ENCODE data around the gene VAC14. TPM values are rescaled to one million over a fixed set of nuclear protein-coding genes. Genes with fewer than 3 reads are reported as not detected.

VAC14 gene
- polyA plus RNA-seq, 1 donor from 2014 or later = 48.5 TPM

- Mint-ChIP-seq H3K9me3 (no peaks in the 10 kb centered on the region), H3K27ac (no peak overlapping the region), H3K4me1 (no peaks in the 10 kb centered on the region), H3K27me3 (no peaks in the 10 kb centered on the region), H3K36me3 (peaks cover 15% of the 10 kb centered on the region), H3K4me3 (peak overlapping the region in 1 of 4 donors; percentile 39)
Observed at GRCh38 chr16:70777496-70777895, 23.5 kb downstream of the VAC14 start.

GRCh38 chr16:70775399-70775798, 25.6 kb downstream of the VAC14 start:
- Mint-ChIP-seq H3K27ac (no peak overlapping the region), H3K36me3 (peaks cover 13% of the 10 kb centered on the region), H3K4me1 (peaks cover 0 to 2% (median 0%) of the 10 kb centered on the region in 3 donors), H3K4me3 (no peak overlapping the region), H3K9me3 (no peaks in the 10 kb centered on the region), H3K27me3 (no peaks in the 10 kb centered on the region)

GRCh38 chr16:70774261-70774660, 26.7 kb downstream of the VAC14 start:
- H3K4me1 Mint-ChIP-seq = peaks cover 0 to 2% (median 0%) of the 10 kb centered on the region in 3 donors
- H3K27me3 Mint-ChIP-seq = no peaks in the 10 kb centered on the region
- peak overlapping the region in 1 of 4 donors; percentile 7 for H3K4me3 Mint-ChIP-seq
- H3K36me3 Mint-ChIP-seq = peaks cover 13% of the 10 kb centered on the region
- no peak overlapping the region for H3K27ac Mint-ChIP-seq
- no peaks in the 10 kb centered on the region for H3K9me3 Mint-ChIP-seq

- H3K27me3 Mint-ChIP-seq = no peaks in the 10 kb centered on the region
- H3K4me1 Mint-ChIP-seq = peaks cover 0 to 2% (median 0%) of the 10 kb centered on the region in 3 donors
- peak overlapping the region in 1 of 3 donors; percentile 27 for H3K27ac Mint-ChIP-seq
- peaks cover 8% of the 10 kb centered on the region for H3K36me3 Mint-ChIP-seq
- H3K9me3 Mint-ChIP-seq = no peaks in the 10 kb centered on the region
- H3K4me3 Mint-ChIP-seq = no peak overlapping the region
Observed at GRCh38 chr16:70772493-70772892, 28.5 kb downstream of the VAC14 start.

GRCh38 chr16:70770626-70771552, 30.1 kb downstream of the VAC14 start:
- Mint-ChIP-seq H3K9me3 (no peaks in the 10 kb centered on the region), H3K27ac (peak overlapping the region in 1 of 3 donors; percentile 7), H3K36me3 (peaks cover 8% of the 10 kb centered on the region), H3K4me1 (peaks cover 0 to 2% (median 0%) of the 10 kb centered on the region in 3 donors), H3K4me3 (no peak overlapping the region), H3K27me3 (no peaks in the 10 kb centered on the region)

GRCh38 chr16:70770291-70770625, 30.7 kb downstream of the VAC14 start:
- peaks cover 8% of the 10 kb centered on the region for H3K36me3 Mint-ChIP-seq

GRCh38 chr16:70769761-70770160, 31.2 kb downstream of the VAC14 start:
- Mint-ChIP-seq H3K4me3 (no peak overlapping the region), H3K9me3 (no peaks in the 10 kb centered on the region), H3K27me3 (no peaks in the 10 kb centered on the region), H3K36me3 (peaks cover 6% of the 10 kb centered on the region), H3K27ac (no peak overlapping the region), H3K4me1 (peaks cover 0 to 2% (median 0%) of the 10 kb centered on the region in 3 donors)

More at GRCh38 chr16:70770291-70770625, 30.7 kb downstream of the VAC14 start:
- Mint-ChIP-seq H3K4me3 (no peak overlapping the region), H3K27me3 (no peaks in the 10 kb centered on the region), H3K9me3 (no peaks in the 10 kb centered on the region), H3K4me1 (peaks cover 0 to 2% (median 0%) of the 10 kb centered on the region in 3 donors), H3K27ac (no peak overlapping the region)

- Mint-ChIP-seq H3K4me1 (peaks cover 0 to 2% (median 0%) of the 10 kb centered on the region in 3 donors), H3K36me3 (peaks cover 6% of the 10 kb centered on the region)
Observed at GRCh38 chr16:70769131-70769530, 31.8 kb downstream of the VAC14 start.

GRCh38 chr16:70768203-70768580, 32.8 kb downstream of the VAC14 start:
- Mint-ChIP-seq H3K27ac (peak overlapping the region in 1 of 3 donors; percentile 71), H3K9me3 (no peaks in the 10 kb centered on the region), H3K4me3 (no peak overlapping the region), H3K27me3 (no peaks in the 10 kb centered on the region), H3K4me1 (peaks cover 0 to 2% (median 0%) of the 10 kb centered on the region in 3 donors), H3K36me3 (peaks cover 4% of the 10 kb centered on the region)

More at GRCh38 chr16:70769131-70769530, 31.8 kb downstream of the VAC14 start:
- Mint-ChIP-seq H3K27ac (no peak overlapping the region), H3K27me3 (no peaks in the 10 kb centered on the region), H3K9me3 (no peaks in the 10 kb centered on the region), H3K4me3 (no peak overlapping the region)

- H3K27me3 Mint-ChIP-seq = no peaks in the 10 kb centered on the region
- H3K9me3 Mint-ChIP-seq = no peaks in the 10 kb centered on the region
- H3K4me3 Mint-ChIP-seq = no peak overlapping the region
- H3K27ac Mint-ChIP-seq = no peak overlapping the region
- peaks cover 2% of the 10 kb centered on the region for H3K36me3 Mint-ChIP-seq
- peaks cover 0 to 2% (median 0%) of the 10 kb centered on the region in 3 donors for H3K4me1 Mint-ChIP-seq
Observed at GRCh38 chr16:70767377-70768202, 33.4 kb downstream of the VAC14 start.

- Mint-ChIP-seq H3K4me1 (no peaks in the 10 kb centered on the region), H3K4me3 (no peak overlapping the region), H3K36me3 (no peaks in the 10 kb centered on the region), H3K27ac (peak overlapping the region in 1 of 3 donors; percentile 31), H3K9me3 (no peaks in the 10 kb centered on the region), H3K27me3 (no peaks in the 10 kb centered on the region)
Observed at GRCh38 chr16:70766658-70767057, 34.3 kb downstream of the VAC14 start.

GRCh38 chr16:70766176-70766575, 34.8 kb downstream of the VAC14 start:
- Mint-ChIP-seq H3K36me3 (no peaks in the 10 kb centered on the region), H3K9me3 (no peaks in the 10 kb centered on the region), H3K4me3 (no peak overlapping the region), H3K4me1 (no peaks in the 10 kb centered on the region), H3K27ac (no peak overlapping the region), H3K27me3 (no peaks in the 10 kb centered on the region)

GRCh38 chr16:70765491-70765890, 35.5 kb downstream of the VAC14 start:
- H3K4me3 Mint-ChIP-seq = peak overlapping the region in 1 of 4 donors; percentile 47
- H3K27ac Mint-ChIP-seq = no peak overlapping the region

GRCh38 chr16:70764632-70765031, 36.3 kb downstream of the VAC14 start:
- Mint-ChIP-seq H3K36me3 (no peaks in the 10 kb centered on the region), H3K4me3 (no peak overlapping the region)

More at GRCh38 chr16:70765491-70765890, 35.5 kb downstream of the VAC14 start:
- no peaks in the 10 kb centered on the region for H3K36me3 Mint-ChIP-seq
- no peaks in the 10 kb centered on the region for H3K27me3 Mint-ChIP-seq
- no peaks in the 10 kb centered on the region for H3K4me1 Mint-ChIP-seq
- no peaks in the 10 kb centered on the region for H3K9me3 Mint-ChIP-seq

GRCh38 chr16:70760221-70760620, 40.7 kb downstream of the VAC14 start:
- Mint-ChIP-seq H3K4me3 (no peak overlapping the region), H3K4me1 (no peaks in the 10 kb centered on the region), H3K36me3 (peaks cover 3% of the 10 kb centered on the region), H3K9me3 (no peaks in the 10 kb centered on the region), H3K27me3 (no peaks in the 10 kb centered on the region), H3K27ac (peak overlapping the region in 1 of 3 donors; percentile 27)

More at GRCh38 chr16:70764632-70765031, 36.3 kb downstream of the VAC14 start:
- H3K9me3 Mint-ChIP-seq = no peaks in the 10 kb centered on the region
- no peaks in the 10 kb centered on the region for H3K4me1 Mint-ChIP-seq
- no peak overlapping the region for H3K27ac Mint-ChIP-seq
- H3K27me3 Mint-ChIP-seq = no peaks in the 10 kb centered on the region

Measured in IgD-negative memory B cell (primary cell).